BLaER1 treated with 17β-estradiol and CSF1 and Interleukin-3, amounts not matched to agents 10 nM and 100 nM (cell line): ENCODE data around the gene SRPK2.

Experiments
- H3K27ac ChIP-seq, 11 experiments: shearing (Covaris generic); formaldehyde crosslinking; 2 replicates each; pipeline ENCODE4 v1.8.1; 2022
- H3K27me3 ChIP-seq, 11 experiments: shearing (Covaris generic); formaldehyde crosslinking; 2 replicates each; pipeline ENCODE4 v1.8.1; 2022
- H3K36me3 ChIP-seq, 11 experiments: shearing (Covaris generic); formaldehyde crosslinking; 2 replicates each; pipeline ENCODE4 v1.8.1; 2022
- H3K4me1 ChIP-seq, 10 experiments: shearing (Covaris generic); formaldehyde crosslinking; 2 replicates each; pipeline ENCODE4 v1.8.1; 2022
- H3K4me2 ChIP-seq, 11 experiments: shearing (Covaris generic); formaldehyde crosslinking; 2 replicates each; pipeline ENCODE4 v1.8.1; 2022
- H3K4me3 ChIP-seq, 10 experiments: shearing (Covaris generic); formaldehyde crosslinking; 2 replicates each; pipeline ENCODE4 v1.8.1; 2022
- H3K9ac ChIP-seq, 11 experiments: shearing (Covaris generic); formaldehyde crosslinking; 2 replicates each; pipeline ENCODE4 v1.8.1; 2022
- H3K9me3 ChIP-seq, 11 experiments: shearing (Covaris generic); formaldehyde crosslinking; replicated peaks in 1 of 11; 2 replicates each; pipeline ENCODE4 v1.8.1; 2022
- H4K20me1 ChIP-seq, 11 experiments: shearing (Covaris generic); formaldehyde crosslinking; 2 replicates each; pipeline ENCODE4 v1.8.1; 2022
- Cebpa-rat ChIP-seq, 11 experiments: shearing (Covaris generic); IDR thresholded peaks; 2 replicates each; pipeline ENCODE4 v1.8.1; 2022

Gene SRPK2

GRCh38 chr7:105319578-105319977, 69.1 kb downstream of the SRPK2 start:
- Histone ChIP-seq H3K36me3 (peaks cover 0 to 15% (median 7%) of the 10 kb centered on the region in 11 experiments; a peak in 18 of 22 replicates), H3K4me2 (no peak overlapping the region), H3K27me3 (peaks cover 0 to 6% (median 3%) of the 10 kb centered on the region in 11 experiments; a peak in 3 of 22 replicates), H3K27ac (no peak overlapping the region), H3K4me1 (peaks cover 10 to 18% (median 14%) of the 10 kb centered on the region in 10 experiments; a peak in 19 of 20 replicates), H3K4me3 (no peak overlapping the region), H3K9ac (no peak overlapping the region), H4K20me1 (peaks cover 45 to 96% (median 85%) of the 10 kb centered on the region in 11 experiments), H3K9me3 (peaks cover 4 to 15% (median 9%) of the 10 kb centered on the region in 11 experiments; a peak in 18 of 22 replicates)
- no peak for TF ChIP-seq Cebpa-rat (IDR thresholded peaks at IDR 0.05)

- Histone ChIP-seq H3K4me2 (peak overlapping the region in 3 of 11 experiments; percentile 69 to 71 (median 70); a peak in 1 of 22 replicates), H3K4me3 (no peak overlapping the region), H3K9ac (no peak overlapping the region), H3K9me3 (peaks cover 0 to 3% (median 2%) of the 10 kb centered on the region in 11 experiments; a peak in 12 of 22 replicates), H3K4me1 (peaks cover 0 to 18% (median 11%) of the 10 kb centered on the region in 10 experiments; a peak in 15 of 20 replicates), H3K27ac (no peak overlapping the region), H3K36me3 (peaks cover 0 to 3% (median under 1%) of the 10 kb centered on the region in 11 experiments; a peak in 10 of 22 replicates), H4K20me1 (peaks cover 47 to 97% (median 79%) of the 10 kb centered on the region in 11 experiments), H3K27me3 (peaks cover 0 to 6% (median 3%) of the 10 kb centered on the region in 11 experiments; a peak in 3 of 22 replicates)
- TF ChIP-seq Cebpa-rat (IDR thresholded peaks at IDR 0.05): no peak
Measured at GRCh38 chr7:105316578-105317344, 72.0 kb downstream of the SRPK2 start.

- Histone ChIP-seq H3K9ac (no peak overlapping the region), H3K4me2 (no peak overlapping the region), H3K36me3 (no peaks in the 10 kb centered on the region), H4K20me1 (peaks cover 45 to 100% (median 82%) of the 10 kb centered on the region in 11 experiments), H3K4me1 (peaks cover 1 to 24% (median 12%) of the 10 kb centered on the region in 10 experiments; a peak in 16 of 20 replicates), H3K9me3 (no peaks in the 10 kb centered on the region), H3K27me3 (peaks cover 0 to 6% (median 3%) of the 10 kb centered on the region in 11 experiments; a peak in 3 of 22 replicates), H3K4me3 (no peak overlapping the region), H3K27ac (no peak overlapping the region)
- no peak for TF ChIP-seq Cebpa-rat (IDR thresholded peaks at IDR 0.05)
Measured at GRCh38 chr7:105315357-105315756, 73.4 kb downstream of the SRPK2 start.

- Histone ChIP-seq H3K36me3 (peaks cover 0 to 12% (median 0%) of the 10 kb centered on the region in 11 experiments; a peak in 5 of 22 replicates), H3K4me1 (peaks cover 5 to 26% (median 14%) of the 10 kb centered on the region in 10 experiments; a peak in 15 of 20 replicates), H3K27ac (no peak overlapping the region), H4K20me1 (peaks cover 16 to 100% (median 66%) of the 10 kb centered on the region in 11 experiments; a peak in 18 of 22 replicates), H3K4me3 (no peak overlapping the region), H3K4me2 (peak overlapping the region in 8 of 11 experiments; percentile 6 to 57 (median 36); a peak in 15 of 22 replicates), H3K9me3 (peaks cover 0 to 7% (median 0%) of the 10 kb centered on the region in 11 experiments; a peak in 5 of 22 replicates), H3K9ac (no peak overlapping the region), H3K27me3 (no peaks in the 10 kb centered on the region)
- TF ChIP-seq Cebpa-rat (IDR thresholded peaks at IDR 0.05): no peak
Measured at GRCh38 chr7:105309235-105310169, 79.2 kb downstream of the SRPK2 start.

- Histone ChIP-seq H3K27ac (no peak overlapping the region), H3K9me3 (peaks cover 3 to 17% (median 8%) of the 10 kb centered on the region in 11 experiments; a peak in 20 of 22 replicates), H3K27me3 (no peaks in the 10 kb centered on the region), H3K4me2 (no peak overlapping the region), H3K4me1 (peaks cover 5 to 28% (median 14%) of the 10 kb centered on the region in 10 experiments; a peak in 15 of 20 replicates), H3K4me3 (no peak overlapping the region), H4K20me1 (peaks cover 9 to 85% (median 55%) of the 10 kb centered on the region in 11 experiments; a peak in 18 of 22 replicates), H3K36me3 (peaks cover 0 to 12% (median 4%) of the 10 kb centered on the region in 11 experiments; a peak in 7 of 22 replicates), H3K9ac (no peak overlapping the region)
- TF ChIP-seq Cebpa-rat (IDR thresholded peaks at IDR 0.05): no peak
Measured at GRCh38 chr7:105307163-105307672, 81.5 kb downstream of the SRPK2 start.

GRCh38 chr7:105306298-105306748, 82.4 kb downstream of the SRPK2 start:
- TF ChIP-seq Cebpa-rat (IDR thresholded peaks at IDR 0.05): no peak
- Histone ChIP-seq H3K4me2 (0 out of 22 replicates have a peak overlapping the region, but pooled peaks of 2 of the 11 experiments have one; percentile 7 to 17), H3K9ac (no peak overlapping the region), H3K27me3 (no peaks in the 10 kb centered on the region), H3K27ac (no peak overlapping the region), H3K36me3 (peaks cover 0 to 15% (median 5%) of the 10 kb centered on the region in 11 experiments; a peak in 12 of 22 replicates), H4K20me1 (peaks cover 9 to 76% (median 52%) of the 10 kb centered on the region in 11 experiments; a peak in 18 of 22 replicates), H3K4me1 (peaks cover 5 to 28% (median 12%) of the 10 kb centered on the region in 10 experiments; a peak in 15 of 20 replicates), H3K9me3 (peaks cover 5 to 26% (median 15%) of the 10 kb centered on the region in 11 experiments; a peak in 21 of 22 replicates), H3K4me3 (no peak overlapping the region)

- no peak for TF ChIP-seq Cebpa-rat (IDR thresholded peaks at IDR 0.05)
- Histone ChIP-seq H3K4me3 (no peak overlapping the region), H3K27ac (no peak overlapping the region), H3K4me2 (no peak overlapping the region), H3K4me1 (peaks cover 5 to 28% (median 12%) of the 10 kb centered on the region in 10 experiments; a peak in 15 of 20 replicates), H3K27me3 (no peaks in the 10 kb centered on the region), H3K36me3 (peaks cover 0 to 20% (median 9%) of the 10 kb centered on the region in 11 experiments; a peak in 12 of 22 replicates), H3K9me3 (peaks cover 7 to 32% (median 22%) of the 10 kb centered on the region in 11 experiments; a peak in 21 of 22 replicates), H3K9ac (no peak overlapping the region), H4K20me1 (peaks cover 5 to 69% (median 46%) of the 10 kb centered on the region in 11 experiments; a peak in 17 of 22 replicates)
Measured at GRCh38 chr7:105305633-105306032, 83.1 kb downstream of the SRPK2 start.
